ENCODE measurements around the gene CYB5R4. TPM values are rescaled to one million over a fixed set of nuclear protein-coding genes. Genes with fewer than 3 reads are reported as not detected.
A peak's percentile ranks its signal among the peaks of the same experiment; 100 is the strongest.

The CYB5R4 gene
- 18.5 and 22.5 TPM in 2 replicates for total RNA-seq (2014; rRNA removed; shearing (Covaris generic))

DNA sequence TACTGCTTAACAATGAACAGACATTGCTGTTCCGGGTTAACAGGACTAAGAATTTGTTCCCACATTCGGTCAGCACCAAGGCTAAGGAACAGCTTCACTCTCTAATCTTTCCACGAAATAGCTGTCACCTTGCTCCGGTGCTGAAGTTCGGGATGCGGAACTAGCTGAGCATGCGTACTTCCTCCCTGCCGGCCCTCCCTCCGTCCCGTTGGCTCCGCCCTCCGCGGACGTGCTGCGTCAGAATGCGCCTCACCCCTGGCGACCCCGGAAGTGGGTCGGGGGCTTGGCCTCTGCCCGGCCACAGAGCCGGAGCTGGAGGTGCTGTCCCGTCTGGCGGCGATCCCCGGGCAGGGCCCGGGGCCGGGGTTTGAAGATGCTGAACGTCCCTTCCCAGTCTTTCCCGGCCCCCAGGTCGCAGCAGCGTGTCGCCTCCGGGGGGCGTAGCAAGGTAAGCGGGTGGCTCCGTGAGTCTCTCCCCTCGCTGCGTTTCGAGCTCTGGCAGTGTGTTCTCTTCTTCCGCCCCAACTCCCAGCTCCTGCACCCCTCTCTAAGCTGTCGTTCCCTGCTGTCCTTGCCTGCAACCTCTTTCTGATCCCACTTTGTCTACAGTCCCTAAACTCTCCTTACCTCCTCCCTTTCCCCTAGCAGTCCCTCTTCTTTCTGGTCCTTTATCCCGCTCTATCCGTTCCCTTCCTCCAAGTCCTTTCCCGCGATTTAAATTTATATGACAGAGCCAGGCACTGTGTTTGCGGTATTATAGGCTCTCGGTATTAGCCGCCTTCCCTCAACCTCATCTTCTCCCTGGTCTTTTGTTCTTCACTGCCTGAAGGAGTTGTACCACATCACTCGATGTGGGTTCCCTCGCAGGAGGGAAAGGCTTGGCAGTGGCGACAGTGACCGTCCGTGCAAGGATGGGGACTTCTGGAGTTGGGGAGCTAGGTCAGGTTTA, at the start of gene CYB5R4:
Gene CYB5R4 (plus strand): TSS at position 280 of the 949 bp plus-strand sequence. CDS start 94 bp downstream, at position 374.
- peak; percentile 93 for DNase-seq (ENCODE audit: low read depth)

- no peak for DNase-seq (ENCODE audit: low read depth)
Observed at GRCh38 chr6:83812595-83812994, 46.9 kb upstream of the CYB5R4 start.

DNA sequence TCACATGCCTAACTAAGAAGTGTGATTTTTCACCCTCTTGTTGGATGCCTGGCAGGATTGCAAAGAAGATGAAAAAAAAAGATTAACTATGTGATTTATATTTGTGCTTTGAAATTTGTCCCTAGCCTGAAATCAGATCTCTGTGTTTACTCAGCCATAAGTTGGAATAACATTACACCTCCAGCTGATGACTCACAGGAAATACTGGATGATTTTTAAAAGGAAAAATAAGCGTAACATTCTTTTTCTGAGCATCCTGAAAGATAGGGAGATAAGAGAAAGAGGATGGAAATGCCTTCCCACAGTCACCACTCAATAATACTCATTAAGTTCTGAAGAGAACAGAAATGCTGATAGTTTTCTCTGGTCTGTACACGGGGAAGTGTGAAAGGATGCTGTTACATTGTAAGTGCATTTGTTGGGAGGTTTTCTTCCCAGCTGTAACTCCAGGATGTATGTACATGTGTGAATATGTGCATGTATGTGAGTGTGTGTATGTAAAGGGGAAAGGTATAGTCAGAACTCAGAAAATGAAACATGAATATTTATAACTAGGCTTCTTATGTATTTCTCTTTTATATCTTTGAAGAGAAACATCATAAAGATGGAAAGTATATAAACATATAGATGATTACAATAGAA, 43.7 kb upstream of the CYB5R4 start:
- DNase-seq (ENCODE audit: low read depth), result peak; percentile 57

DNA sequence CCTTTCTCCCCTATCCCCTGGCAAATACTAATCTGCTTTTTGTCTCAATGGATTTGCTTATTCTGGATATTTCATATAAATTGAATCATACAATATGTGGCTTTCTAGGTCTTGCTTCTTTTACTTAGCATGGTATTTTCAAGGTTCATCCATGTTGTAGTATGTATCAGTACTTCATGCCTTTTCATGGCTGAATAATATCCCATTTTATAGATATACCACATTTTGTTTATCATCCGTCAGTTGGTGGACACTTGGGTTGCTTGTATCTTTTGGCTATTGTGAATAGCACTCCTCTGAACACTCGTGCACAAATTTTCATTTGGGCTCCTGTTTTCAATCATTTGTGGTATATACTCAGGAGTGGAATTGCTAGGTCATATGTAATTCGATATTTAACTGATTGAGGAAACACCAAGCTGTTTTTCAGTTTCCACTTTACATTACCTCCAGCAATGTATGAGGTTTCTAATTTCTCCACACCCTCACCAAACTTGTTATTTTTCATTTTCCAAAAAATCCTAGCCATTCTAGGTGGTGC, 36.8 kb upstream of the CYB5R4 start:
- no peak for DNase-seq (ENCODE audit: low read depth)

DNA sequence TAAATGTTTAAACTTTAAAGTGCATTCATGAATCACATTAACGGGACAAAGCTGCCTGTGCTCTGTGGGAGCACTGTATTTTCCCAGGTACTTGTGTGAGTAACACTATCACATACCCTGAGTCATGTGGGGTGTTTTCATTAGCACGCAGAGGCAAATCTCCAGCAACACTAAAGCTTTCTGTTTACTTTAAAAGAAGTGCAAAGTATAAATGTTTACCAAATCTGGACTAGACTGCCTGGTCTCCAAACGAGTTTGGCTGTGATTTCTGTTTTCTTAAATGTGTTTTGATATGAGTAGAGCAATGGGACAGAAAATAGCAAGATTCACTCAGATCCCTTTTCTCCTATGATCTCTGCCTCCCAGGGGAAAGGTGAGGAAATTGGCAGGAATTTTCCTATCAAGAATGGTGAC, 35.1 kb upstream of the CYB5R4 start:
- peak; percentile 3 for DNase-seq (ENCODE audit: low read depth)

- DNase-seq (ENCODE audit: low read depth), result no peak
Observed at GRCh38 chr6:83824831-83825230, 34.7 kb upstream of the CYB5R4 start.

- peak; percentile 4 for DNase-seq (ENCODE audit: low read depth)
Observed at GRCh38 chr6:83827050-83827449, 32.4 kb upstream of the CYB5R4 start.

DNA sequence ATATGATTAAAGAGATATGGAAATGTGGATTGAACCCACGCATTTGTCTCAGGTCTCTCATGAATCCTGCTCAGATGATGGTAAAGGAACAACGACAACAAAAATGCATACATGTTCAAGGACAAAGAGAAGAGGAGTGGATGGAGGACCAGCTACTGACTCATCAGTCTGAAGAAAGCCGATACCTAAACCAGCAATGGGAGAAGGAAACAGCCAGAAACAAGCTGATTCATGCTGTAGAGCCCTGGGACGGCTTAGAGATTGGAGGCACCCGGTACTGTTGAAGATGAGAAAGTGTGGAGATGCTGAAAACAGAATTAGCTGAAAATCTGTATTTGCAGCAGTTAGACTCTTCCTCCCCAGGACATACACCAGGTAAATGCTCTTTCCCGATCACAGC, 20.8 kb upstream of the CYB5R4 start:
- no peak for DNase-seq (ENCODE audit: low read depth)

- no peak for DNase-seq (ENCODE audit: low read depth)
Observed at GRCh38 chr6:83844170-83844569, 15.3 kb upstream of the CYB5R4 start.

- no peak for DNase-seq (ENCODE audit: low read depth)
Observed at GRCh38 chr6:83846291-83846690, 13.2 kb upstream of the CYB5R4 start.

GRCh38 chr6:83847179-83847578, 12.3 kb upstream of the CYB5R4 start:
- no peak for DNase-seq (ENCODE audit: low read depth)

GRCh38 chr6:83849127-83849526, 10.4 kb upstream of the CYB5R4 start:
- DNase-seq (ENCODE audit: low read depth), result no peak

- DNase-seq (ENCODE audit: low read depth), result no peak
Observed at GRCh38 chr6:83849610-83850009, 9.9 kb upstream of the CYB5R4 start.

DNA sequence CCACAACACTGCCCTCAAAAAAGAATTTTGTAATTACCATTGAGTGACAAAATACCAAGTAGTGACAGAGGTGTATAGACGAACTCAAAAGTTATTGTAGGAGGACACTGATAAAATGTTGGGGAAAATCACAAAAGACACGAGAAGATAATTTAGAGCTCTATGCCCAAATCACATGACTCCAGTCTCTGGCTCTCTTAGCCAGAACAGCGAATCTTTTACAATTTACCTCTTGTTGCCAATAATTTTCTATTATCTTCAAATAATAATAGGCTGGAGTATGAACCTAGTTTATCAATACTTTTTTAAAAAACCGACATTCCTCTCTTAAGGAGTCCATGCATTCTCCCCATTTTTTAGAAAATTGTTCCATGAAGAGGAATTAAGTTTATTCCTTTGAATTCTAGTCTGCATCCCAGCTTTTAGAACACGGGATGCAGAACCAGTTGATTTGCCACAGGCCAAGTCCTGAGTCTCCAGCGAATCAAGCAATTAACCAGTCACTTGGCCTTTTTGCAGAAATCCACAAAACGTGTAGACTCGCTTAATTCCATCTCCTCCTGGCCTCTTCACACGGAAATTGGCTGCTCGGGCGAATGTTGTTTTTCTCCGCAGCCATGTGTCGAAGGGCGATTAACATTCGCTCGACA, 6.8 kb upstream of the CYB5R4 start:
- no peak for DNase-seq (ENCODE audit: low read depth)

DNA sequence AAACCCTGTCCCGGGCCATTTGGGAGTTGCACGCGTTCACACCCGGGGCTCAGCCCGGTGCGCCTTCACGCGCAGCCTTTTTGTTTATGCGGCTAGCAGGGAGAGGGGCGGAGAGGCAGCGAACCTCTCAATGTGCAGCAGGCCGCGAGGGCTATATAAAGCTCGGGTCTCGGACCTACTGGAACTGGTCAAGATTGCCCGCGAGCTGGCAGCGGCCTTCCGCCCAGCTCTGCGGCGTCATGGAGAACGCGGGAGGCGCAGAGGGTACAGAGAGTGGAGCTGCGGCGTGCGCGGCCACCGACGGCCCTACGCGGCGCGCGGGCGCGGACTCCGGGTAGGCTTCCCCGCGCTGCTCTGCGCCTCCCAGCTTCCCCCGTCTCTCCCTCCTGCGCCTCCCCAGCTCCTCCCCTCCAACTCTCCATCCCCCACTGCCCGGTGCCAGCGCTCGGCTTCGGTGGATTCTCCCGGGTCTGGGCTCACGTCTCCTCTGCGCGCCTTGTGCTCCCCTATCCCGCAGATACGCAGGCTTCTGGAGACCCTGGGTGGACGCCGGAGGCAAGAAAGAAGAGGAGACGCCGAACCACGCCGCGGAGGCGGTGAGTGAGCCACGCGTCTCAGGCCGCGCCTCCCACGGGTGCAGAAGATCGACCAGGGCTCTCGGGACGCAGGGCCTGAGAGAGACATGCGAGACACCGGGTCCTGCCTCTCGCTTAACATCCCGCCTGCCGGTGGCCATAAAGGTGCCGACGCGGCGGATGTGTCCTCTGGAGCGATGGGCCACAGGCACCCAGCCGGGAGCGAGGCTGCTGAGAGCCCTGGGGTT, 6.1 kb upstream of the CYB5R4 start, which contains the start of gene RIPPLY2:
Gene RIPPLY2 (plus strand): TSS at position 183 of the 823 bp plus-strand sequence. CDS start 57 bp downstream, at position 240.
- peak; percentile 24 for DNase-seq (ENCODE audit: low read depth)

DNA sequence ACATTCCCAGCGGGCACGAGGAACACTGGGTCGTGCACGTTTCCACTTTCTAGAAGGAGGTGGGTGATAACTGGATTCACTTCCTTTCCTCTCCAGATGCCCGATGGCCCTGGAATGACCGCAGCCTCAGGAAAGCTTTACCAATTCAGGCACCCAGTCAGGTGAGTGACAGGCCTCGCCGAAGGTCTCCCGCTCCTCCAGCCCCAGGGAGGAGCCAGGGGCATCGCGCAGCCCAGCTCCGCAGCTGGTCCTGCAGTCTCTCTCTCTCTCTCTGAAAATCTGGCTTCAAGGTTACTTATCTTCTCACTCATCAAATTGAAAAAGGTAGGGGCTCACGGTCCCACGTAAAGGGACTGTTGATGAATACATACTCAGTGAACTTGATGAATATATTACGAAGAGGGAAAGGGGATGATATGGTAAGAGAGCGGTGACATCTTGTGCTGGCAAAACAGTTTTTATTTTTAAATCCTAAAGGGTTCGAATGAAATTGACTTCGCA, 5.4 kb upstream of the CYB5R4 start:
- no peak for DNase-seq (ENCODE audit: low read depth)

- DNase-seq (ENCODE audit: low read depth), result no peak
Observed at GRCh38 chr6:83854766-83855165, 4.7 kb upstream of the CYB5R4 start.

- no peak for DNase-seq (ENCODE audit: low read depth)
Observed at GRCh38 chr6:83860359-83860755, 868 bp downstream of the CYB5R4 start.

DNA sequence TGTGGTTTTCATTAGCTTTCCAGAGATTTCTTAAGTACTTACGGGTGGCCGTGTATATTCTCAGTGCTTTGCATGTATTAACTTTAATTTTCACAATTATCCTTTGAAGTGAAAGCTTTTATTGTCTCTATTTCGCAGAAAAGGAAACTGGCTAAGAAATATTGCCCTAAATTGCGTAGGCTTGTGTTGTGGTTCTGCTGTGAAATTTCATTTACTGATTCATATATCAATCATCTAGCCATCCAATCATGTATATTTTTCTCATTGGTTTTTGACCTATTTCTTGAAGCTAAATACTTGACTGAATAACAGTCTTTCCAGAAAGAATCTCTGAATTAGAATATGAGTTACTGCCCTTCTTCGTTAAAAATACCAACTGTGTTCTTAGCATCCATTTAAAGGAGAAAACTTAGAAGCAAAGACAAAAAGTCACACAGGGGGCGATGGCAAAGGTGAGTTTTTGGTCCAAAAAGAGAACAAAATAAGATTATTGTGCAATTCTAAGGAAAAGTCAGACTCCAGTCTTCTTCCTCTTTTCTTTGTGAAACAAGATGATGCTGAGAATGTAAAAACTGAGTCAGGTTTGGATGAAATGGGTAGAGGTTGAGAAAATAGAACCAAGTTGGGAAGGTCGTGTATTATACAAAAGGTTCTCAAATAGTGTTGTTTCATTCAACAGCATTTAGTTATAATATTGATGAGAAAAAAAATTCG, 1.4 kb downstream of the CYB5R4 start:
- no peak for DNase-seq (ENCODE audit: low read depth)

- no peak for DNase-seq (ENCODE audit: low read depth)
Observed at GRCh38 chr6:83862776-83863471, 3.4 kb downstream of the CYB5R4 start.

Data from RPMI7951 (cell line).